ENCODE data around the gene MED16.

DNA sequence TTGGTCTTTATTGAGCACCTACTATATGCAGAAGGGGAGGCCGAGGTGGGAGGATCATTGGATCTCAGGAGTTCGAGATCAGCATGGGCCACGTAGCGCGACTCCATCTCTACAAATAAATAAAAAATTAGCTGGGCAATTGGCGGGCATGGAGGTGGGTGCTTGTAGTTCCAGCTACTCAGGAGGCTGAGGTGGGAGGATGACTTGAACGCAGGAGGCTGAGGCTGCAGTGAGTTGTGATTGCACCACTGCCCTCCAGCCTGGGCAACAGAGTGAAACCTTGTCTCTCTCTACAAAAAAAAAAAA lies 29.7 kb downstream of the MED16 start:
- TF ChIP-seq, protein P1, sequence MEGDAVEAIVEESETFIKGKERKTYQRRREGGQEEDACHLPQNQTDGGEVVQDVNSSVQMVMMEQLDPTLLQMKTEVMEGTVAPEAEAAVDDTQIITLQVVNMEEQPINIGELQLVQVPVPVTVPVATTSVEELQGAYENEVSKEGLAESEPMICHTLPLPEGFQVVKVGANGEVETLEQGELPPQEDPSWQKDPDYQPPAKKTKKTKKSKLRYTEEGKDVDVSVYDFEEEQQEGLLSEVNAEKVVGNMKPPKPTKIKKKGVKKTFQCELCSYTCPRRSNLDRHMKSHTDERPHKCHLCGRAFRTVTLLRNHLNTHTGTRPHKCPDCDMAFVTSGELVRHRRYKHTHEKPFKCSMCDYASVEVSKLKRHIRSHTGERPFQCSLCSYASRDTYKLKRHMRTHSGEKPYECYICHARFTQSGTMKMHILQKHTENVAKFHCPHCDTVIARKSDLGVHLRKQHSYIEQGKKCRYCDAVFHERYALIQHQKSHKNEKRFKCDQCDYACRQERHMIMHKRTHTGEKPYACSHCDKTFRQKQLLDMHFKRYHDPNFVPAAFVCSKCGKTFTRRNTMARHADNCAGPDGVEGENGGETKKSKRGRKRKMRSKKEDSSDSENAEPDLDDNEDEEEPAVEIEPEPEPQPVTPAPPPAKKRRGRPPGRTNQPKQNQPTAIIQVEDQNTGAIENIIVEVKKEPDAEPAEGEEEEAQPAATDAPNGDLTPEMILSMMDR (IDR thresholded peaks at IDR 0.05) = no peak
- TF ChIP-seq ZFX (IDR thresholded peaks at IDR 0.05; ENCODE audit: borderline replicate concordance) = no peak
